GM10266 (cell line): ENCODE data around the gene USP47.

Source experiments
- DNase-seq: peaks from one replicate; pipeline ENCODE4 v3.0.0; 2012; ENCODE audit errors: extremely low spot score
- TF ChIP-seq, protein P1 (sequence below): IDR thresholded peaks from 2 replicates; pipeline ENCODE4 v1.5.1; 2012; ENCODE audit warnings: mild to moderate bottlenecking, low read depth; ENCODE audit not compliant: control insufficient read depth, insufficient read depth; ENCODE audit errors: missing control alignments

The USP47 gene

DNA sequence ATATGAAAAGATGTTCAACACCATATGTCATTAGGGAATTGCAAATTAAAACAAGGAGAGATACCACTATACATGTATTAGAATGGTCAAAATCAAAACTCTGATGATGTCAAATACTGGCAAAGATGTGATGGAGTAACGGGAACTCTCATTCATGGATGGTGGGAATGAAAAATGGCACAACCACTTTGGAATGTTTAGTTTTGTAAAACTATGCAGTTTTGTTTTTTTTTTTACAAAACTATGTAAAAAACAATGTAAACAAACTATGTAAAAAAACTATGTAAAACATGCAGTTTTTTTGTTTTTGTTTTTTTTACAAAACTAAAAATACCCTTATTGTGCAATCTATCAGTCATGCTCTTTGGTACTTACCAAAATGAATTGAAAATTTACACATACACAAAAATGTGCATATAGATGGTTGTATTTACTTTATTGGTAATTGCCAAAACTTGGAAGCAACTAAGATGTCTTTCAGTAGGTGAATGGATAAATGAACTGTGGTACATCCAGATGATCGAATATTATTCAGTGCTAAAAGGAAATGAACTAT lies 5.0 kb upstream of the USP47 start:
- TF ChIP-seq, protein P1, sequence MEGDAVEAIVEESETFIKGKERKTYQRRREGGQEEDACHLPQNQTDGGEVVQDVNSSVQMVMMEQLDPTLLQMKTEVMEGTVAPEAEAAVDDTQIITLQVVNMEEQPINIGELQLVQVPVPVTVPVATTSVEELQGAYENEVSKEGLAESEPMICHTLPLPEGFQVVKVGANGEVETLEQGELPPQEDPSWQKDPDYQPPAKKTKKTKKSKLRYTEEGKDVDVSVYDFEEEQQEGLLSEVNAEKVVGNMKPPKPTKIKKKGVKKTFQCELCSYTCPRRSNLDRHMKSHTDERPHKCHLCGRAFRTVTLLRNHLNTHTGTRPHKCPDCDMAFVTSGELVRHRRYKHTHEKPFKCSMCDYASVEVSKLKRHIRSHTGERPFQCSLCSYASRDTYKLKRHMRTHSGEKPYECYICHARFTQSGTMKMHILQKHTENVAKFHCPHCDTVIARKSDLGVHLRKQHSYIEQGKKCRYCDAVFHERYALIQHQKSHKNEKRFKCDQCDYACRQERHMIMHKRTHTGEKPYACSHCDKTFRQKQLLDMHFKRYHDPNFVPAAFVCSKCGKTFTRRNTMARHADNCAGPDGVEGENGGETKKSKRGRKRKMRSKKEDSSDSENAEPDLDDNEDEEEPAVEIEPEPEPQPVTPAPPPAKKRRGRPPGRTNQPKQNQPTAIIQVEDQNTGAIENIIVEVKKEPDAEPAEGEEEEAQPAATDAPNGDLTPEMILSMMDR, result no peak
- no peak for DNase-seq

DNA sequence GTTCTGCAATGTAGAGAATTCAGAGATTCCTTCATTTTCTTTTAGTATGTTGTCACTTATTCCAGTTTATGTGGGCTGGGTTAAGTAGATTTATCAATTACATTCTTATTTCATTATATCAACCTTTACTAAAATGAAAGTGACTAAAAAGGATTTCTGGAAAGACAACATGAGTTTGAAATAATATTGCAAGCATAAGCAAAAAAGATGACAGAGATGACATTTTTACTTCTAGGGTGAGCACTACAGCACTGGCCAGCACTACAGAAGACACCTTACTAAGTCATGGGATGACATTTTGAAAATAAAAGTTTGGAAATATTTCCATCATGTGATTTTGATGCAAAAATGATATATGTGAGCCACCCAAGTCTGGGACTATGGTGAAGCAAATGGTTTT lies 2.1 kb upstream of the USP47 start:
- TF ChIP-seq, protein P1, result no peak
- DNase-seq, result no peak

DNA sequence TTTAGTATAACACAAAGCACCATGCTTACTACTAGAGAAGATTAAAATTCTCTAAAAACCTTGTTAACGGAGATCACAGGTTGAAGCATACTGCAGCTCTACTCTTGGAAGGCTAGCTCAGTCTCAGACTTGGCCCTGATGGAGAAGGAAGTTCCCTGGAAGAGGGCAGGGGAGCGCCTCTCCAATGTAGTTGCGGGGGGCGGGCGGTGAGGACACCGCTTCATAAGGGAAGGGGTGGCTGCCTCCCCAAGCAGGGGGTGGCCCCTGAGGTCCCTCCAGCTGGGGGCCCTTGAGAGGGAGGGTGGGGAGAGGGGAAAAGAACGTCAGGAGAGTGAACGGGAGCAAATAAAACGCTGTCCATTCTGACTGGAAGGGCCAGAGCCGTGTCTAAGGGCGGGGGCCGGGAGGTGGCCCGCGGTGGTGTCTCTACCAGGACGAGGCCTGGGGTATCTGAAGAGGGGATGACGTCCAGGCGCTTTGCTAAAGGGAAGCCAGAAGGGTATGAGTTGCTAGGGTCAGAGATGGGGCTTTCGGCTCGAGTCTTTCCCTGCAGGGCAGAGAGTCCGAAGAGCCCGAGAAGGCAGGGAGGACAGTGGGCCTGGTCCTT lies 553 bp upstream of the USP47 start:
- TF ChIP-seq, protein P1, result peak; percentile 52
- no peak for DNase-seq

DNA sequence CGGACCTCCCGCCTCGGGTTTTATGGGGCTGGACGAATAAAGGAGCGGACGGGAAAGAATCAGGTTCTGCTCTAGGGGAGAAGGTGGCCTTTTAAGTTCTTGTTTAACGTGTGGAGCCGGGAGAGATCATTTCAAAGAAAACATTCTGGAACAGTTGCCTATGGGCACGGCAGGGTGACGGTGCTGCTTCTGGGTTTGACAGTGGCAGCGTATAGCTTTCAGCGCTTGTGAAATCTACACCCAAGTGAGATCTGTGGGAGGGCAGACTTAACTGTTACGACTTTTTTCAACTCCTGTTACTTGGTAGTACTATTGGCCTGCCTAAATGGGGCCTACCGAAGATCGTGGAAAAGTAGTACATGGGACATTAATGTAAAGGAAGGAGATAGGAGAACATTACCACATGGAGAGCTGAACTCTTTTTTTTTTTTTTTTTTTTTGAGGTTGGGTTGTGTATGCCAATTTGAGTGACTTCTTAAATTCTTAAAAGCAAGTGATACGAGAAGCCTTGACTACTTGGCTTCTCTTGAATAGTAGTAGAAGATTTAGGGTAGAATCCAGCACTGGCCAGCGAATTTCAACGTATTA lies 743 bp downstream of the USP47 start:
- TF ChIP-seq, protein P1, result no peak
- DNase-seq, result peak; percentile 63

DNA sequence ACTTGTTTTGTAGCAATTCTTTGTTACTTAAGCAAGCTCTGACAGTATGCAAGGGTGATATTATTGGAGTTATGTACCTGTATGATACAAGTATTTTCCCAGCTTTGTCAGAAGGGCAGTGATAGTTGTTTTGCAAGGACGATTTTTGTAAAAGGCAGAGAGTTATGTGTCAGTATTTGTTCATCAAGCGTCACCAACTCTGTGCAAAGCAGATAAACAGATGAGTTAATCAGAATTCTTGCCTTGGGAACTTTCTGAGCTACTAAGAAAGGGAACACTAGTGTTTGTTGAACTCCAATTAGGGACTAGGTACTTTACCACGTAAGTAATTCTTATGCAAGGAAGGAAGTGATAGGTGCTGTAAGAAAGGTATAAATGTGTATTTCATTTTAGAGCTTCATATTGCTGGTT lies 1.4 kb downstream of the USP47 start:
- TF ChIP-seq, protein P1, result no peak
- DNase-seq, result peak; percentile 57

DNA sequence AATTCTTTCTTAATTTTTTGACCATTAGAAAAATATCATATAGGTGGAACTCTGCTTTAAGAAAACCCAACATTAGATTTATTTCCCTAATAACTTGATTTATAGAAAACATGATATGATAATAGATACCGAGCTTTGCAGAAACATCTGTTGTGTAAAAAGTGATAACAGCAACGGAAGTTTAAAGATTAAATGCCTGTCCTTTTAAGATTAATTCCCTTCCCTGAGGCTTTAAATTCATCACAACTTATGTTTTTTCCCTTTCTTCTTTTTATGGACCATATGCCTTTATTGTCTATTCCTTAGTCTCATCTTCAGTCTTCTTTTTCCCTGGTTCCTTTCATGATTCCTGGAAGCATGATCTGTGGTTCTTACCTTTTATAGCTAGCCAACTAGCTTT lies 1.9 kb downstream of the USP47 start:
- DNase-seq, result no peak

More for the DNA sequence above, 1.9 kb downstream of the USP47 start:
- TF ChIP-seq, protein P1, result no peak
